IPS-15b (cell line): Measurements from ENCODE around the gene PSMC3.
"Not testable (repeated sequence)": the region's sequence is repeated elsewhere in the genome, so short reads cannot be mapped to it uniquely, and the experiment has no call there.

ENCODE experiments used
- H3K27me3 ChIP-seq: one replicate; pipeline ENCODE4 v1.6.1; 2013; ENCODE audit warnings: low read length; ENCODE audit not compliant: control insufficient read depth, insufficient read depth
- H3K36me3 ChIP-seq: one replicate; pipeline ENCODE4 v1.6.1; 2013; ENCODE audit warnings: low read length; ENCODE audit not compliant: control insufficient read depth, insufficient read depth
- H3K4me1 ChIP-seq: one replicate; pipeline ENCODE4 v1.6.1; 2013; ENCODE audit warnings: mild to moderate bottlenecking, low read length; ENCODE audit not compliant: control insufficient read depth, insufficient read depth
- H3K4me3 ChIP-seq: one replicate; pipeline ENCODE4 v1.5.1; 2013; ENCODE audit warnings: low read depth, low read length
- H3K9ac ChIP-seq: one replicate; pipeline ENCODE4 v1.6.1; 2013; ENCODE audit warnings: low read depth, mild to moderate bottlenecking, low read length
- H3K9me3 ChIP-seq: one replicate; pipeline ENCODE4 v1.6.1; 2013; ENCODE audit warnings: mild to moderate bottlenecking, low read length; ENCODE audit not compliant: control insufficient read depth, insufficient read depth

Gene PSMC3

GRCh38 chr11:47426062-47426956, at the start of gene PSMC3:
Gene PSMC3 (minus strand): TSS chr11:47426439. CDS start chr11:47426279, 160 bp downstream.
- peaks cover 30% of the 10 kb centered on the region for H3K36me3 ChIP-seq
- H3K4me3 ChIP-seq: peak within 1 kb of the TSS; percentile 88
- no peaks in the 10 kb centered on the region for H3K9me3 ChIP-seq
- no peaks in the 10 kb centered on the region for H3K27me3 ChIP-seq
- peak within 1 kb of the TSS; percentile 95 for H3K9ac ChIP-seq
- H3K4me1 ChIP-seq: peaks cover 2% of the 10 kb centered on the region

- peaks cover 55% of the 10 kb centered on the region for H3K36me3 ChIP-seq
- no peaks in the 10 kb centered on the region for H3K27me3 ChIP-seq
- H3K4me3 ChIP-seq: no peak overlapping the region
- H3K9me3 ChIP-seq: no peaks in the 10 kb centered on the region
- H3K9ac ChIP-seq: no peak overlapping the region
- H3K4me1 ChIP-seq: peaks cover 8% of the 10 kb centered on the region
Measured at GRCh38 chr11:47470671-47471070, 44.4 kb upstream of the PSMC3 start.

GRCh38 chr11:47469361-47470179, 43.3 kb upstream of the PSMC3 start:
- no peak overlapping the region for H3K4me3 ChIP-seq
- H3K27me3 ChIP-seq: no peaks in the 10 kb centered on the region
- peaks cover 17% of the 10 kb centered on the region for H3K4me1 ChIP-seq
- no peaks in the 10 kb centered on the region for H3K9me3 ChIP-seq
- H3K9ac ChIP-seq: no peak overlapping the region
- H3K36me3 ChIP-seq: peaks cover 44% of the 10 kb centered on the region

GRCh38 chr11:47468598-47469214, 42.5 kb upstream of the PSMC3 start:
- Histone ChIP-seq H3K9me3 (no peaks in the 10 kb centered on the region), H3K27me3 (no peaks in the 10 kb centered on the region), H3K36me3 (peaks cover 39% of the 10 kb centered on the region), H3K9ac (no peak overlapping the region), H3K4me1 (peaks cover 18% of the 10 kb centered on the region), H3K4me3 (no peak overlapping the region)

- no peaks in the 10 kb centered on the region for H3K9me3 ChIP-seq
- H3K9ac ChIP-seq: no peak overlapping the region
- peaks cover 18% of the 10 kb centered on the region for H3K4me1 ChIP-seq
- H3K36me3 ChIP-seq: peaks cover 30% of the 10 kb centered on the region
- H3K27me3 ChIP-seq: no peaks in the 10 kb centered on the region
- no peak overlapping the region for H3K4me3 ChIP-seq
Measured at GRCh38 chr11:47467357-47467756, 41.1 kb upstream of the PSMC3 start.

GRCh38 chr11:47466701-47467250, 40.5 kb upstream of the PSMC3 start:
- H3K36me3 ChIP-seq: peaks cover 26% of the 10 kb centered on the region
- H3K9ac ChIP-seq: no peak overlapping the region
- H3K4me3 ChIP-seq: no peak overlapping the region
- no peaks in the 10 kb centered on the region for H3K9me3 ChIP-seq
- peaks cover 18% of the 10 kb centered on the region for H3K4me1 ChIP-seq
- no peaks in the 10 kb centered on the region for H3K27me3 ChIP-seq

- Histone ChIP-seq H3K27me3 (no peaks in the 10 kb centered on the region), H3K9ac (no peak overlapping the region), H3K9me3 (no peaks in the 10 kb centered on the region), H3K36me3 (peaks cover 20% of the 10 kb centered on the region), H3K4me1 (peaks cover 18% of the 10 kb centered on the region), H3K4me3 (no peak overlapping the region)
Measured at GRCh38 chr11:47466201-47466600, 40.0 kb upstream of the PSMC3 start.

- H3K9ac ChIP-seq: no peak overlapping the region
- no peaks in the 10 kb centered on the region for H3K27me3 ChIP-seq
- H3K4me1 ChIP-seq: peaks cover 16% of the 10 kb centered on the region
- no peaks in the 10 kb centered on the region for H3K9me3 ChIP-seq
- peaks cover 8% of the 10 kb centered on the region for H3K36me3 ChIP-seq
- H3K4me3 ChIP-seq: no peak overlapping the region
Measured at GRCh38 chr11:47464483-47464882, 38.2 kb upstream of the PSMC3 start.

GRCh38 chr11:47461876-47462275, 35.6 kb upstream of the PSMC3 start:
- no peak overlapping the region for H3K9ac ChIP-seq
- H3K4me1 ChIP-seq: peaks cover 10% of the 10 kb centered on the region
- no peak overlapping the region for H3K4me3 ChIP-seq
- no peaks in the 10 kb centered on the region for H3K27me3 ChIP-seq
- peaks cover 7% of the 10 kb centered on the region for H3K36me3 ChIP-seq
- no peaks in the 10 kb centered on the region for H3K9me3 ChIP-seq

- Histone ChIP-seq H3K27me3 (no peaks in the 10 kb centered on the region), H3K9ac (no peak overlapping the region), H3K4me1 (peaks cover 10% of the 10 kb centered on the region)
Measured at GRCh38 chr11:47460571-47461235, 34.5 kb upstream of the PSMC3 start.

GRCh38 chr11:47454258-47454671, 28.0 kb upstream of the PSMC3 start:
- H3K36me3 ChIP-seq, H3K27me3 ChIP-seq, H3K9ac ChIP-seq, H3K4me1 ChIP-seq, H3K9me3 ChIP-seq, H3K4me3 ChIP-seq: not testable (repeated sequence)

More at GRCh38 chr11:47460571-47461235, 34.5 kb upstream of the PSMC3 start:
- Histone ChIP-seq H3K4me3 (no peak overlapping the region), H3K9me3 (no peaks in the 10 kb centered on the region), H3K36me3 (peaks cover 7% of the 10 kb centered on the region)
